Measurements from ENCODE around the gene MED15. TPM values are rescaled to one million over a fixed set of nuclear protein-coding genes. Genes with fewer than 3 reads are reported as not detected.
A peak's percentile ranks its signal among the peaks of the same experiment; 100 is the strongest.

Gene MED15
- total RNA-seq, 1 donor from 2014 or later = 11.4 TPM

DNA sequence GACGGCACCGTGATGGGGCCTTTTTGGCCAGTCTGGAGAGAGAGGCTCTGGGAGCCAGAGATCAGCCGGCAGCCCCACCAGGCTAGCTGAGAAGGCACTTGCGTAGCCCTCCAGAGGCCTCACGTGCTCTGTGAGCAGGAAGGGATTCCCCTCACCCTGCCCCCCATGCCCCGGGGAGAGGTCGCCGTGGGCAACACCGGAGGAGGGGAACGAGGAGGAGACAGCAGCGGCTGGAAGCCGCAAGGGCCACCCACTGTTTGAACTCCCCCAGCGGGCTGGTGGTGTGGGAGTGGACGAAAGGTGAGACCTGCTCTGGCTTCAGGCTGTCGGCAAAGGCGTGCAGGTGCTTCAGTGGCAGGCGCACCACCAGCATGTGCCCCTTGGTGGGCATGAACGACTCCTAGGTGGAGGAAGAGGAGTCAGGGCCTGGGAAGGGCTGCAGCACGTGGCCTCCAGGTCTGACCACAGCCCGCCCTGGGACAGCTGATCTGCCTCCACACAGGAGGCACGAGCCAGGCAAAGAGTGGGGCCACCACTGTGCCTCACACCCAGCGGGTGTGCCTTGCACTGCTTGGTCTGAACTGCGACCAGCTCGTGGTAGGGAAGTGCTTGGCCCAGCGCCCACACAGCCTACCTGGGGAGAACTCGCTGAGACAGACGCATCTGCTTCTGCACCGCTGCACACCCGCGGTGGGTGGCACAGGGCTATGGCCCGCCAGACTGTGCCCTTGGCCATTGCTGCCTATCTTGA lies 99.9 kb downstream of the MED15 start:
- Histone ChIP-seq H3K9me3 (ENCODE audit: low read depth) (no peaks in the 10 kb centered on the region), H3K4me3 (no peak overlapping the region), H3K4me2 (peak overlapping the region; percentile 49), H3K27ac (no peak overlapping the region), H3K79me2 (ENCODE audit: low read depth) (no peaks in the 10 kb centered on the region), H2AFZ (replicated peaks) (peak overlapping the region; percentile 57), H3F3A (ENCODE audit: low read depth) (no peaks in the 10 kb centered on the region), H3K4me1 (peaks cover 5% of the 10 kb centered on the region), H3K27me3 (no peaks in the 10 kb centered on the region), H3K36me3 (no peaks in the 10 kb centered on the region), H3K9ac (no peak overlapping the region), H4K20me1 (ENCODE audit: low read depth) (no peaks in the 10 kb centered on the region)
- no peak for TF ChIP-seq EZH2 (IDR thresholded peaks at IDR 0.05)
- TF ChIP-seq, protein P1, sequence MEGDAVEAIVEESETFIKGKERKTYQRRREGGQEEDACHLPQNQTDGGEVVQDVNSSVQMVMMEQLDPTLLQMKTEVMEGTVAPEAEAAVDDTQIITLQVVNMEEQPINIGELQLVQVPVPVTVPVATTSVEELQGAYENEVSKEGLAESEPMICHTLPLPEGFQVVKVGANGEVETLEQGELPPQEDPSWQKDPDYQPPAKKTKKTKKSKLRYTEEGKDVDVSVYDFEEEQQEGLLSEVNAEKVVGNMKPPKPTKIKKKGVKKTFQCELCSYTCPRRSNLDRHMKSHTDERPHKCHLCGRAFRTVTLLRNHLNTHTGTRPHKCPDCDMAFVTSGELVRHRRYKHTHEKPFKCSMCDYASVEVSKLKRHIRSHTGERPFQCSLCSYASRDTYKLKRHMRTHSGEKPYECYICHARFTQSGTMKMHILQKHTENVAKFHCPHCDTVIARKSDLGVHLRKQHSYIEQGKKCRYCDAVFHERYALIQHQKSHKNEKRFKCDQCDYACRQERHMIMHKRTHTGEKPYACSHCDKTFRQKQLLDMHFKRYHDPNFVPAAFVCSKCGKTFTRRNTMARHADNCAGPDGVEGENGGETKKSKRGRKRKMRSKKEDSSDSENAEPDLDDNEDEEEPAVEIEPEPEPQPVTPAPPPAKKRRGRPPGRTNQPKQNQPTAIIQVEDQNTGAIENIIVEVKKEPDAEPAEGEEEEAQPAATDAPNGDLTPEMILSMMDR (IDR thresholded peaks at IDR 0.05) = no peak
- no peak overlapping the region for H3K27ac Mint-ChIP-seq
- no peaks in the 10 kb centered on the region for H3K9me3 Mint-ChIP-seq
- peaks cover 11% of the 10 kb centered on the region for H3K4me1 Mint-ChIP-seq
- peak; percentile 29 for DNase-seq (ENCODE audit: low spot score)
- H3K36me3 Mint-ChIP-seq = no peaks in the 10 kb centered on the region
- H3K4me3 Mint-ChIP-seq = no peak overlapping the region
- peaks cover 5% of the 10 kb centered on the region for H3K27me3 Mint-ChIP-seq (ENCODE audit: insufficient read depth, low read depth)

DNA sequence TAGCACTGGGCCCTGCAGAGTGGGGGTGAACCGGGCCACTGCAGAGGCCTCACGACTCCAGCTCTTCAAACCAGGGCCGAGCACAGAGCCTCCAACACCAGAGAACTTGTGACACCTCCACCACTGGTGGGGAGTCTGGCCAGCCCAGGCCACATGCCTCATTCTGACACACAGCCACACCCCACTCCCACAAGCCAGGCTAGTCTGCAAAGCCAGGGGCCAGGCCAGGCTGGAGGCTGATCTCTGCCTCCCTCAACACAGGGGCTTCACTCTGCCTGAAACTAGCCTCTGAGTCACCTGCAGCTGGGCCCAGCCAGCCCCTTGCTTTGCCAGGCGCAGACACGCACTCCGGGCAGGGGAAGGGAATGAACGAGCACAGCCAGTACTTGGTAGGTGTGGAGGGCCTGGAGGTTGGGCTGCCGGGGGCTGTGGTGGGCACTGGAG lies 102.9 kb downstream of the MED15 start:
- no peak overlapping the region for H2AFZ ChIP-seq (replicated peaks)
- no peak overlapping the region for H3K27ac ChIP-seq
- no peaks in the 10 kb centered on the region for H3K79me2 ChIP-seq (ENCODE audit: low read depth)
- H3K9ac ChIP-seq = no peak overlapping the region
- peak overlapping the region; percentile 76 for H3K27ac Mint-ChIP-seq
- H3K4me2 ChIP-seq = no peak overlapping the region
- H4K20me1 ChIP-seq (ENCODE audit: low read depth) = no peaks in the 10 kb centered on the region
- no peaks in the 10 kb centered on the region for H3K9me3 ChIP-seq (ENCODE audit: low read depth)
- H3K36me3 Mint-ChIP-seq = no peaks in the 10 kb centered on the region
- TF ChIP-seq EZH2 (IDR thresholded peaks at IDR 0.05) = no peak
- H3K27me3 Mint-ChIP-seq (ENCODE audit: insufficient read depth, low read depth) = peaks cover 8% of the 10 kb centered on the region
- no peak overlapping the region for H3K4me3 ChIP-seq
- no peaks in the 10 kb centered on the region for H3K27me3 ChIP-seq
- H3K4me1 ChIP-seq = peaks cover 5% of the 10 kb centered on the region
- H3F3A ChIP-seq (ENCODE audit: low read depth) = no peaks in the 10 kb centered on the region
- DNase-seq (ENCODE audit: low spot score) = no peak
- no peaks in the 10 kb centered on the region for H3K36me3 ChIP-seq
- H3K4me3 Mint-ChIP-seq = no peak overlapping the region
- peaks cover 17% of the 10 kb centered on the region for H3K4me1 Mint-ChIP-seq
- H3K9me3 Mint-ChIP-seq = no peaks in the 10 kb centered on the region

DNA sequence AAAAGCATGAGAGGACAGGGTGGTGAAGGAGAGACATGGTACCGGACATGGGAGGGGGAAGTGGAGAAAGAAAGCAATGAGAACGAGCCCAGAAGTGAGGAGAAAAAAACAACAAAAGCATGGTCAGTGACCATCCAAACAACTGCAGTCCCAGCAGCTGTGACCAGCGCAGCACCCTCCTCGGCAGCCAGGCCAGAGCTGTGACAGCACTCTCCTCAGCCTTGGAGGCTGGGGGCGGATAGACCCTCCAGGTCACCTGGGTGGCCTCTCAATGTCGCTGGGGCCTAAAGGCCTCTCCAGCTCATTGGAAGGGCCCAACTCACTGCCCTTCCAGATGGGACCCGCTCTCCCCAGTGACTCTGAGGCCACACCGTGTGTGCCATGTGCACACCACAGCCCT lies 103.3 kb downstream of the MED15 start:
- Mint-ChIP-seq H3K4me1 (peaks cover 17% of the 10 kb centered on the region), H3K27ac (no peak overlapping the region), H3K4me3 (no peak overlapping the region), H3K27me3 (ENCODE audit: insufficient read depth, low read depth) (peaks cover 8% of the 10 kb centered on the region), H3K36me3 (no peaks in the 10 kb centered on the region), H3K9me3 (no peaks in the 10 kb centered on the region)
- H4K20me1 ChIP-seq (ENCODE audit: low read depth) = no peaks in the 10 kb centered on the region
- H3K79me2 ChIP-seq (ENCODE audit: low read depth) = no peaks in the 10 kb centered on the region
- H3K27ac ChIP-seq = no peak overlapping the region
- H3K36me3 ChIP-seq = no peaks in the 10 kb centered on the region
- no peak for DNase-seq (ENCODE audit: low spot score)
- peaks cover 5% of the 10 kb centered on the region for H3K4me1 ChIP-seq
- TF ChIP-seq EZH2phosphoT487 (IDR thresholded peaks at IDR 0.05) (no peak), EZH2 (IDR thresholded peaks at IDR 0.05) (no peak)
- TF ChIP-seq, protein P1 (IDR thresholded peaks at IDR 0.05) = no peak
- no peaks in the 10 kb centered on the region for H3K27me3 ChIP-seq
- H3K4me2 ChIP-seq = no peak overlapping the region
- no peak overlapping the region for H2AFZ ChIP-seq (replicated peaks)
- H3K4me3 ChIP-seq = no peak overlapping the region
- H3K9me3 ChIP-seq (ENCODE audit: low read depth) = no peaks in the 10 kb centered on the region
- no peak overlapping the region for H3K9ac ChIP-seq
- H3F3A ChIP-seq (ENCODE audit: low read depth) = no peaks in the 10 kb centered on the region

DNA sequence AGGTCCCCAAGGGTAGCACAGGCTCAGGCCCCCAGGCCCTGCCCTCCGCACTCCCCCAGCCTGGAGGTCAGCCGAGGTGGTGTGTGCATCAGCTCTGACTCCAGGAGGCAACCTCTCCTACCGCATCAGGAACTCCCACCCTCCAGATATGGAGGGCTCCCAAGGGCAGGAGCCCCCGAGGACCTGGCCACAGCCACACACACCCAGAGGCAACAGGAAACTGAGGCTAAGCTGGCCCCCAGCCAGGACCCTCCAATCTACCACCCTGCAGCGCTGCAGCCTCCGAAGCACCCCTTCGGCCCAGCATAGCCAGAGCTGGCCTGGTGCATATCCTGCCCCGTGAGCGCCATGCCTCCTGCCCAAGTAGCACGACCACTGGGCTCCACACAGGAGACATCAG lies 104.0 kb downstream of the MED15 start:
- no peak overlapping the region for H3K4me3 ChIP-seq
- H2AFZ ChIP-seq (replicated peaks) = no peak overlapping the region

More for the DNA sequence above, 104.0 kb downstream of the MED15 start:
- Mint-ChIP-seq H3K27ac (no peak overlapping the region), H3K4me1 (peaks cover 22% of the 10 kb centered on the region), H3K4me3 (no peak overlapping the region), H3K9me3 (no peaks in the 10 kb centered on the region), H3K36me3 (no peaks in the 10 kb centered on the region), H3K27me3 (ENCODE audit: insufficient read depth, low read depth) (peaks cover 11% of the 10 kb centered on the region)
- Histone ChIP-seq H3K4me1 (peaks cover 5% of the 10 kb centered on the region), H3K27me3 (no peaks in the 10 kb centered on the region), H3F3A (ENCODE audit: low read depth) (no peaks in the 10 kb centered on the region), H3K79me2 (ENCODE audit: low read depth) (no peaks in the 10 kb centered on the region), H3K27ac (no peak overlapping the region), H3K4me2 (no peak overlapping the region), H3K36me3 (no peaks in the 10 kb centered on the region), H3K9me3 (ENCODE audit: low read depth) (no peaks in the 10 kb centered on the region), H3K9ac (no peak overlapping the region), H4K20me1 (ENCODE audit: low read depth) (no peaks in the 10 kb centered on the region)
- DNase-seq (ENCODE audit: low spot score) = no peak
- TF ChIP-seq, protein P1 (IDR thresholded peaks at IDR 0.05) = no peak
- no peak for TF ChIP-seq EZH2phosphoT487 (IDR thresholded peaks at IDR 0.05)
- no peak for TF ChIP-seq EZH2 (IDR thresholded peaks at IDR 0.05)

All from neural progenitor cell (in vitro differentiated cells).